GM18519 (cell line): ENCODE measurements around the gene USP25.

Source experiments
- ATAC-seq: cut with Tn5 transposase; IDR thresholded peaks from one replicate; pipeline ENCODE4 v1.9.1; 2021; ENCODE audit warnings: mild to moderate bottlenecking, moderate library complexity; ENCODE audit not compliant: unreplicated experiment, low FRiP score

Gene USP25

GRCh38 chr21:15928686-15929425 is 199.1 kb downstream of the USP25 start:
- no peak for ATAC-seq

GRCh38 chr21:15929536-15929935 is 199.8 kb downstream of the USP25 start:
- no peak for ATAC-seq
